ENCODE measurements around the gene VSTM2B. TPM values are rescaled to one million over a fixed set of nuclear protein-coding genes. Genes with fewer than 3 reads are reported as not detected.

VSTM2B gene
- total and polyA plus RNA-seq, 2 of the 4 experiments (the other 2 are of a cell fraction): not detected

- no peaks in the 10 kb centered on the region; the same call in 1 of the 2 replicates for H4K20me1 ChIP-seq (ENCODE audit: insufficient read depth, low read length)
- DNase-seq (peak; percentile 58), ATAC-seq (ENCODE audit: low read depth) (peak; percentile 96)
- H2AK9ac ChIP-seq (replicated peaks; ENCODE audit: low read depth, low read length, poor library complexity): no peak overlapping the region
- H3K4ac ChIP-seq (ENCODE audit: low read depth, low read length): no peak overlapping the region
- no peak overlapping the region for H2AK5ac ChIP-seq (ENCODE audit: low read depth, low read length)
- no peak overlapping the region for H4K91ac ChIP-seq (ENCODE audit: insufficient read depth, low read depth, low read length)
- no peak overlapping the region for H3K56ac ChIP-seq (ENCODE audit: extremely low read depth, insufficient read depth, low read length)
- dilution Hi-C loops (cut with HindIII; ENCODE audit: low sequenced_read_pairs, unreplicated experiment) (no loop called here), intact Hi-C loops (cut with micrococcal nuclease) (no loop called here), in situ Hi-C loops (cut with MboI; ENCODE audit: low sequenced_read_pairs) (no loop called here)
- no peak overlapping the region for H2BK15ac ChIP-seq (ENCODE audit: low read depth, low read length)
- no peaks in the 10 kb centered on the region; the same call in 1 of the 2 replicates for H3K4me1 ChIP-seq (ENCODE audit: control insufficient read depth, insufficient read depth, low read length)
- H4K5ac ChIP-seq (ENCODE audit: low read depth, low read length): no peak overlapping the region
- ChIA-PET POLR2A (ENCODE audit: unreplicated experiment) (no interaction called here), CTCF (interaction anchor here (0.6 to 1.1 kb wide), 3 partner anchors 9 to 103 kb away, joined by 3 to 4 read pairs (median 4); no protein-coding TSS in a partner anchor)
- H2AFZ ChIP-seq (replicated peaks; ENCODE audit: low read length, poor library complexity): peak overlapping the region; percentile 83
- H3K27me3 ChIP-seq (ENCODE audit: control insufficient read depth, insufficient read depth, low read length): peaks cover 73% of the 10 kb centered on the region
- no peaks in the 10 kb centered on the region for H3K36me3 ChIP-seq (ENCODE audit: control insufficient read depth, insufficient read depth, low read length)
- no peak for TF ChIP-seq RFX5 (IDR thresholded peaks at IDR 0.05; ENCODE audit: low read depth, low read length)
- TF ChIP-seq SMC3 (IDR thresholded peaks at IDR 0.05; ENCODE audit: low read depth, low read length): peak; percentile 49
- peak; percentile 72 for TF ChIP-seq RAD21 (IDR thresholded peaks at IDR 0.05; ENCODE audit: low read length)
- TF ChIP-seq, protein P1, sequence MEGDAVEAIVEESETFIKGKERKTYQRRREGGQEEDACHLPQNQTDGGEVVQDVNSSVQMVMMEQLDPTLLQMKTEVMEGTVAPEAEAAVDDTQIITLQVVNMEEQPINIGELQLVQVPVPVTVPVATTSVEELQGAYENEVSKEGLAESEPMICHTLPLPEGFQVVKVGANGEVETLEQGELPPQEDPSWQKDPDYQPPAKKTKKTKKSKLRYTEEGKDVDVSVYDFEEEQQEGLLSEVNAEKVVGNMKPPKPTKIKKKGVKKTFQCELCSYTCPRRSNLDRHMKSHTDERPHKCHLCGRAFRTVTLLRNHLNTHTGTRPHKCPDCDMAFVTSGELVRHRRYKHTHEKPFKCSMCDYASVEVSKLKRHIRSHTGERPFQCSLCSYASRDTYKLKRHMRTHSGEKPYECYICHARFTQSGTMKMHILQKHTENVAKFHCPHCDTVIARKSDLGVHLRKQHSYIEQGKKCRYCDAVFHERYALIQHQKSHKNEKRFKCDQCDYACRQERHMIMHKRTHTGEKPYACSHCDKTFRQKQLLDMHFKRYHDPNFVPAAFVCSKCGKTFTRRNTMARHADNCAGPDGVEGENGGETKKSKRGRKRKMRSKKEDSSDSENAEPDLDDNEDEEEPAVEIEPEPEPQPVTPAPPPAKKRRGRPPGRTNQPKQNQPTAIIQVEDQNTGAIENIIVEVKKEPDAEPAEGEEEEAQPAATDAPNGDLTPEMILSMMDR (conservative IDR thresholded peaks at IDR 0.05; ENCODE audit: low read depth, low read length): peak; percentile 76
- H3K18ac ChIP-seq (ENCODE audit: low read depth, low read length): no peak overlapping the region
- 1% methylated on average over 35 of the region's 57 CpGs; no CpG with 5 or more reads in 1 of the 2 experiments for WGBS, 2 experiments (ENCODE audit: extremely low coverage in 2 of 2, insufficient read length in 1 of 2)
- no peak overlapping the region for H4K8ac ChIP-seq (ENCODE audit: low read depth in 2 of 2, low read length in 2 of 2)
- no peaks in the 10 kb centered on the region for H3K79me1 ChIP-seq (ENCODE audit: low read depth in 1 of 2, low read length in 2 of 2)
- no peaks in the 10 kb centered on the region for H3K9me1 ChIP-seq (ENCODE audit: insufficient read depth, low read length)
- no peak overlapping the region; the same call in 1 of the 2 replicates for H3K4me3 ChIP-seq (ENCODE audit: insufficient read depth, low read depth, low read length)
- H3K23ac ChIP-seq (ENCODE audit: low read depth, low read length): no peak overlapping the region
- H2BK120ac ChIP-seq (ENCODE audit: low read depth, low read length): no peak overlapping the region
- no peak overlapping the region for H3K14ac ChIP-seq (replicated peaks; ENCODE audit: low read depth, low read length)
- H2BK20ac ChIP-seq (ENCODE audit: low read depth, low read length): no peak overlapping the region
- H3K4me2 ChIP-seq (ENCODE audit: low read depth, low read length): peak overlapping the region; percentile 72
- H3K9ac ChIP-seq (ENCODE audit: low read depth, low read length): no peak overlapping the region
- no peak overlapping the region for H3K27ac ChIP-seq (ENCODE audit: insufficient read depth, low read length)
- H3K9me3 ChIP-seq (ENCODE audit: control insufficient read depth, insufficient read depth, low read length): peaks cover 3% of the 10 kb centered on the region; the same call in 1 of the 2 replicates
- no TSS peak for BruUV-seq (replicated peaks)
- no peak overlapping the region for H2BK5ac ChIP-seq (ENCODE audit: low read depth, low read length, poor library complexity, severe bottlenecking)
Observed at GRCh38 chr19:29528350-29528945, 2.7 kb downstream of the VSTM2B start.

All from IMR-90 (cell line).